ENCODE data around the gene PLPPR3. TPM values are rescaled to one million over a fixed set of nuclear protein-coding genes. Genes with fewer than 3 reads are reported as not detected.

PLPPR3 gene
- total RNA-seq, 1 donor from 2014 or later = 72.0 TPM

Small RNA genes within 50 kb of the gene (small RNA-seq; reads per million reads assigned to genes)
- not detected for gene MIR3187 (ENCODE audit: low replicate concordance)

Other genes starting within 250 kb of the PLPPR3 start
- gene BSG, start 249.4 kb downstream of the PLPPR3 start, total RNA-seq = 91.2 TPM
- 9.1 TPM for gene HCN2, start 232.1 kb downstream of the PLPPR3 start, total RNA-seq
- gene POLRMT, start 188.4 kb downstream of the PLPPR3 start, total RNA-seq = 11.3 TPM
- 0.25 TPM for gene FGF22, start 182.1 kb downstream of the PLPPR3 start, total RNA-seq
- 11.8 TPM for gene RNF126, start 158.7 kb downstream of the PLPPR3 start, total RNA-seq
- gene FSTL3, start 145.6 kb downstream of the PLPPR3 start, total RNA-seq = 4.9 TPM
- gene PRSS57, start 126.5 kb downstream of the PLPPR3 start, total RNA-seq = not detected
- gene PALM, start 113.0 kb downstream of the PLPPR3 start, total RNA-seq = 84.1 TPM
- gene MISP, start 70.8 kb downstream of the PLPPR3 start, total RNA-seq = under 0.01 TPM
- 19.9 TPM for gene PTBP1, start 24.5 kb downstream of the PLPPR3 start, total RNA-seq
- 2.0 TPM for gene AZU1, start 5.9 kb upstream of the PLPPR3 start, total RNA-seq
- 1.5 TPM for gene PRTN3, start 19.0 kb upstream of the PLPPR3 start, total RNA-seq
- 1.2 TPM for gene ELANE, start 30.3 kb upstream of the PLPPR3 start, total RNA-seq
- 0.98 TPM for gene CFD, start 37.7 kb upstream of the PLPPR3 start, total RNA-seq
- gene MED16, start 71.2 kb upstream of the PLPPR3 start, total RNA-seq = 24.8 TPM
- not detected for gene RNU6-9, start 71.5 kb upstream of the PLPPR3 start, total RNA-seq
- 24.6 TPM for gene R3HDM4, start 91.3 kb upstream of the PLPPR3 start, total RNA-seq
- 0.49 TPM for gene KISS1R, start 95.4 kb upstream of the PLPPR3 start, total RNA-seq
- 1.5 TPM for gene ARID3A, start 104.1 kb upstream of the PLPPR3 start, total RNA-seq
- gene WDR18, start 162.4 kb upstream of the PLPPR3 start, total RNA-seq = 35.9 TPM
- under 0.01 TPM for gene GRIN3B, start 178.5 kb upstream of the PLPPR3 start, total RNA-seq
- 30.2 TPM for gene TMEM259, start 199.2 kb upstream of the PLPPR3 start, total RNA-seq
- gene RNU6-2, start 199.6 kb upstream of the PLPPR3 start, total RNA-seq = not detected
- 4.4 TPM for gene CNN2, start 204.7 kb upstream of the PLPPR3 start, total RNA-seq
- 0.74 TPM for gene ABCA7, start 218.2 kb upstream of the PLPPR3 start, total RNA-seq
- gene ARHGAP45, start 245.2 kb upstream of the PLPPR3 start, total RNA-seq = 3.7 TPM